Measurements from ENCODE around the gene PARL. TPM values are rescaled to one million over a fixed set of nuclear protein-coding genes. Genes with fewer than 3 reads are reported as not detected.

The PARL gene
- total RNA-seq, 4 donors from 2014 or later, result 47.6 to 66.6 (median 55.7) TPM

- Histone ChIP-seq H3K27me3 (no peaks in the 10 kb centered on the region), H3K9me3 (no peaks in the 10 kb centered on the region), H3K36me3 (peaks cover 0 to 86% (median 0%) of the 10 kb centered on the region in 3 donors), H3K4me1 (no peaks in the 10 kb centered on the region), H3K4me3 (no peak overlapping the region), H3K27ac (no peak overlapping the region)
- TF ChIP-seq, protein P1, sequence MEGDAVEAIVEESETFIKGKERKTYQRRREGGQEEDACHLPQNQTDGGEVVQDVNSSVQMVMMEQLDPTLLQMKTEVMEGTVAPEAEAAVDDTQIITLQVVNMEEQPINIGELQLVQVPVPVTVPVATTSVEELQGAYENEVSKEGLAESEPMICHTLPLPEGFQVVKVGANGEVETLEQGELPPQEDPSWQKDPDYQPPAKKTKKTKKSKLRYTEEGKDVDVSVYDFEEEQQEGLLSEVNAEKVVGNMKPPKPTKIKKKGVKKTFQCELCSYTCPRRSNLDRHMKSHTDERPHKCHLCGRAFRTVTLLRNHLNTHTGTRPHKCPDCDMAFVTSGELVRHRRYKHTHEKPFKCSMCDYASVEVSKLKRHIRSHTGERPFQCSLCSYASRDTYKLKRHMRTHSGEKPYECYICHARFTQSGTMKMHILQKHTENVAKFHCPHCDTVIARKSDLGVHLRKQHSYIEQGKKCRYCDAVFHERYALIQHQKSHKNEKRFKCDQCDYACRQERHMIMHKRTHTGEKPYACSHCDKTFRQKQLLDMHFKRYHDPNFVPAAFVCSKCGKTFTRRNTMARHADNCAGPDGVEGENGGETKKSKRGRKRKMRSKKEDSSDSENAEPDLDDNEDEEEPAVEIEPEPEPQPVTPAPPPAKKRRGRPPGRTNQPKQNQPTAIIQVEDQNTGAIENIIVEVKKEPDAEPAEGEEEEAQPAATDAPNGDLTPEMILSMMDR (IDR thresholded peaks at IDR 0.05), result no peak
- no peak for TF ChIP-seq POLR2A (IDR thresholded peaks at IDR 0.05)
- 88 to 92% methylated on average over 6 of the region's 6 CpGs for WGBS, 2 donors
- DNase-seq (ENCODE audit: low spot score in 2 of 2), result no peak
Measured at GRCh38 chr3:183833516-183833915, 51.2 kb downstream of the PARL start.

DNA sequence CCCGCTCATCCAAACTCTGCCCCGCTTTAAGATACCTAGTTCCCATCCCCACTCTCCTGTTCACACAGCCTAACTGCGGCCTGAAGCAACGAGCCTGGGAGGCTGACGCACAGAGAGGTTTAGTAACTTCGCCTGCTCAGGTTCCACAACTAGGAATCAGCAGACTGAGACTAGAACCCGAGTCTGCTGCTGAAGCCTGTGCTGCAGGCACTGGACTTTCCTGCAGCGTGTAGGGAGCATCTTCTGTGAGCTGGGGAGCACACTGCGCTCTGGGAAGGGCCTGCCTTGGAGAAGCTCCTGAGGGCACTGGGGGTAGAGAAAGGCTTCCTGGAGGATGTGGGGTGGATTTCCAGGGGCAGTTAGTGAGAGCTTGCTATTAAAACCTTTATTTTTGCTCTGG, 54.5 kb downstream of the PARL start:
- TF ChIP-seq EP300 (IDR thresholded peaks at IDR 0.05), result no peak
- TF ChIP-seq, protein P1 (IDR thresholded peaks at IDR 0.05), result no peak
- no peak for DNase-seq (ENCODE audit: low spot score in 2 of 2)

GRCh38 chr3:183829466-183829865, 55.2 kb downstream of the PARL start:
- H3K27ac ChIP-seq, result no peak overlapping the region
- DNase-seq (ENCODE audit: low spot score in 2 of 2), result no peak
- H3K9me3 ChIP-seq, result no peaks in the 10 kb centered on the region
- H3K4me3 ChIP-seq, result no peak overlapping the region
- TF ChIP-seq POLR2A (IDR thresholded peaks at IDR 0.05) (no peak), EP300 (IDR thresholded peaks at IDR 0.05) (no peak)
- TF ChIP-seq, protein P1 (IDR thresholded peaks at IDR 0.05), result no peak
- WGBS, 2 donors, result 95% methylated on average over 9 of the region's 9 CpGs
- H3K36me3 ChIP-seq, result peaks cover 0 to 72% (median 0%) of the 10 kb centered on the region in 3 donors
- peaks cover 0 to 13% (median 3%) of the 10 kb centered on the region in 4 donors for H3K4me1 ChIP-seq
- H3K27me3 ChIP-seq, result no peaks in the 10 kb centered on the region

More for the DNA sequence above, 54.5 kb downstream of the PARL start:
- Histone ChIP-seq H3K9me3 (no peaks in the 10 kb centered on the region), H3K27ac (no peak overlapping the region), H3K4me1 (peaks cover 0 to 6% (median 0%) of the 10 kb centered on the region in 4 donors), H3K4me3 (no peak overlapping the region), H3K27me3 (no peaks in the 10 kb centered on the region), H3K36me3 (peaks cover 0 to 74% (median 0%) of the 10 kb centered on the region in 3 donors)
- WGBS, 2 donors, result 95 to 98% methylated on average over 8 to 9 of the region's 9 CpGs

DNA sequence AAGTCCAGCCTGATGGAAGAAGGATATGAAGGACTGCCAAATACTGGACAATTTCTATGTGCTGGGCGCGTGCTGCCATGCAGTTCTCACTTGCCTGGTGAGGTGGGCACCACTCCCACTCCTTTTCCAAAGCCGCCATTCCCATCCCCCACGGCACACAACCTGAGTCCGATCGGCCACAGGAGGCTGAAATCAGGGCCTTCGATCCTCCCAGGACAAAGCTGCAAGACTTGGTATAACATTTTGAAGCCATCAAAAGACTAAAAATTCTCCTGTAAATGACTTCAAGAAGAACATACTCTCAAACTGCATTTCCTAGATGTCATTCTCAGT, 56.2 kb downstream of the PARL start:
- DNase-seq (ENCODE audit: low spot score in 2 of 2), result no peak
- no peak overlapping the region for H3K4me3 ChIP-seq

DNA sequence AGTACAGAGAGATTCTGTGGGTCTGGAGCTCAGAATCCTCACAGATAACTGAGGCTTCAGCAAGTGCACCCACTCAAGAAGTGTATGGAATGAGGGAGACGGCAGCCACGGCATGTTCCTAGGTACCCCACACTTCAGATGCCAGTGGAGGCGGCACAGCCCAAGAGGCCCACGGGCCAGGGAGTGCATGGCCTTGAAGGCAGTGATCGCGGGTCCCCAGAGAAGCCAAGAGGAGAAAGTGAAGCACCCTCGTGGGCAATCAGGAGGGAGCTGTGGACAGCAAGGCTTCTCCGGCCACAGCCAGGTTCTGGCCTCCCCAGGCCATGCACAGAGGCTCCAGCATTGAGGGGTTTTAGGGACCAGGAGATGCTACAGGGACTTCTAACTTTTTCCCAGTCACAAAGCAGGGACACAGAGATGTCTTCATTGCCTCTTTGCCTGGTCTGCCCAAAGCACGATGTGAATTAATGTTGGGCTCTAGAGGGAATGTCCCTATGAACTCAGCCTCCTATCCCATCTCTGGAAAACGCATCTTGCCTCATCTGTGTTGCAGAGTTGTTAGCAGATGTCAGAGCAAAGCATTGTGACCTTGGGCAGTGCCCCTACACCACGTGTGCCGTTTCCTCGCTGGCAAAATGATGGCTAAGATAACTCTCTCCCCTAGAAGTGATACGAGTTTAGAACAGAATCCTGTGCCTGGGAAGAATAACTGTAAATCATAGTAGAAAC, 56.7 kb downstream of the PARL start:
- Histone ChIP-seq H3K4me3 (no peak overlapping the region), H3K27me3 (no peaks in the 10 kb centered on the region), H3K36me3 (peaks cover 0 to 57% (median 0%) of the 10 kb centered on the region in 3 donors), H3K27ac (no peak overlapping the region), H3K9me3 (no peaks in the 10 kb centered on the region), H3K4me1 (peaks cover 0 to 20% (median 5%) of the 10 kb centered on the region in 4 donors)
- DNase-seq (ENCODE audit: low spot score in 2 of 2), result no peak
- TF ChIP-seq EP300 (IDR thresholded peaks at IDR 0.05) (no peak), POLR2A (IDR thresholded peaks at IDR 0.05) (no peak)
- TF ChIP-seq, protein P1 (IDR thresholded peaks at IDR 0.05), result no peak
- 83 to 86% methylated on average over 14 of the region's 14 CpGs for WGBS, 2 donors

More for the DNA sequence above, 56.2 kb downstream of the PARL start:
- TF ChIP-seq, protein P1 (IDR thresholded peaks at IDR 0.05), result no peak
- TF ChIP-seq POLR2A (IDR thresholded peaks at IDR 0.05), result no peak
- no peak for TF ChIP-seq EP300 (IDR thresholded peaks at IDR 0.05)
- no peaks in the 10 kb centered on the region for H3K9me3 ChIP-seq
- WGBS, 2 donors, result 92 to 94% methylated on average over 7 of the region's 7 CpGs
- H3K36me3 ChIP-seq, result peaks cover 0 to 63% (median 0%) of the 10 kb centered on the region in 3 donors
- H3K4me1 ChIP-seq, result peaks cover 0 to 20% (median 5%) of the 10 kb centered on the region in 4 donors
- H3K27ac ChIP-seq, result no peak overlapping the region
- H3K27me3 ChIP-seq, result no peaks in the 10 kb centered on the region

All from tibial nerve (tissue), 4 donors.